ENCODE data around the gene C1S.

DNA sequence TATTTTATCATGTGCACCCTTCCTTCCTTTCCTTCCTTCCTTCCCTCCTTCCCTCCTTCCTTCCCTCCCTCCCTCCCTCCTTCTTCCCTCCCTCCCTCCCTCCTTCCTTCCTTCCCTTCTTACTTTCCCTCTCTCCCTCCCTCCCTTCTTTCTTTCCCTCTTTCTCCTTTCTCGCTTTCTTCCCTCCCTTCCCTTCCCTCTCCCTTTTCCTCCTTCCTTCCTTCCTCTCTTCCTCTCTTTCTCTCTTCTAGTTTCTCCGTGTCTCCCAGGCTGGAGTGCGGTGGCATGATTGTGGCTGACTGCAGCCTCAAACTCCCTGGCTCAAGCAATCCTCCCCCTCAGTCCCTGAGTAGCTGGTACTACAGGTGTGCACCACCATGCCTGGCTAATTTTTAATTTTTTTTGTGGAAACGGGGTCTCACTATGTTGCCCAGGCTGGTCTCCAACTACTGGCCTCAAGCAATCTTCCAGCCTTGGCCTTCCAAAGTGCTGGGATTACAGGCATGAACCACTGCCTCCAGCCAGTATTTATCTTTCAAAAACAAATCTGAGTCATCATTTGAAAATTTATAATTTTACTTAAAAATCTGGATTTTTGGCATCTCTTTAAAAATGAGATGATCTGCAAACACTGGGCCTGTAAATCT, 40.7 kb downstream of the C1S start:
- TF ChIP-seq, protein P1, sequence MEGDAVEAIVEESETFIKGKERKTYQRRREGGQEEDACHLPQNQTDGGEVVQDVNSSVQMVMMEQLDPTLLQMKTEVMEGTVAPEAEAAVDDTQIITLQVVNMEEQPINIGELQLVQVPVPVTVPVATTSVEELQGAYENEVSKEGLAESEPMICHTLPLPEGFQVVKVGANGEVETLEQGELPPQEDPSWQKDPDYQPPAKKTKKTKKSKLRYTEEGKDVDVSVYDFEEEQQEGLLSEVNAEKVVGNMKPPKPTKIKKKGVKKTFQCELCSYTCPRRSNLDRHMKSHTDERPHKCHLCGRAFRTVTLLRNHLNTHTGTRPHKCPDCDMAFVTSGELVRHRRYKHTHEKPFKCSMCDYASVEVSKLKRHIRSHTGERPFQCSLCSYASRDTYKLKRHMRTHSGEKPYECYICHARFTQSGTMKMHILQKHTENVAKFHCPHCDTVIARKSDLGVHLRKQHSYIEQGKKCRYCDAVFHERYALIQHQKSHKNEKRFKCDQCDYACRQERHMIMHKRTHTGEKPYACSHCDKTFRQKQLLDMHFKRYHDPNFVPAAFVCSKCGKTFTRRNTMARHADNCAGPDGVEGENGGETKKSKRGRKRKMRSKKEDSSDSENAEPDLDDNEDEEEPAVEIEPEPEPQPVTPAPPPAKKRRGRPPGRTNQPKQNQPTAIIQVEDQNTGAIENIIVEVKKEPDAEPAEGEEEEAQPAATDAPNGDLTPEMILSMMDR (IDR thresholded peaks at IDR 0.05), result no peak
- no peak for TF ChIP-seq POLR2A (IDR thresholded peaks at IDR 0.05)
